GM10248 (cell line): Measurements from ENCODE around the gene KCNJ5.

Experiments
- CTCF ChIA-PET: fragments of 300-600 bp; sonication (Branson Sonifier 250); formaldehyde crosslinking; extraction: SDS; loops from one replicate; lab custom pipeline; 2021; ENCODE audit warnings: antibody characterized with exemption; lab: Yijun Ruan, JAX
- POLR2A ChIA-PET: fragments of 350-650 bp; sonication (Branson Sonifier 250); formaldehyde crosslinking; extraction: SDS; loops from one replicate; lab custom pipeline; 2020; ENCODE audit warnings: antibody characterized with exemption; lab: Yijun Ruan, JAX
- DNase-seq: peaks from one replicate; pipeline ENCODE4 v3.0.0; 2012; ENCODE audit errors: extremely low spot score
- CTCF ChIP-seq: IDR thresholded peaks from 2 replicates; pipeline ENCODE4 v1.5.1; 2012; ENCODE audit warnings: mild to moderate bottlenecking, low read depth; ENCODE audit errors: extremely low read depth, missing control alignments, control extremely low read depth

KCNJ5 gene

DNA sequence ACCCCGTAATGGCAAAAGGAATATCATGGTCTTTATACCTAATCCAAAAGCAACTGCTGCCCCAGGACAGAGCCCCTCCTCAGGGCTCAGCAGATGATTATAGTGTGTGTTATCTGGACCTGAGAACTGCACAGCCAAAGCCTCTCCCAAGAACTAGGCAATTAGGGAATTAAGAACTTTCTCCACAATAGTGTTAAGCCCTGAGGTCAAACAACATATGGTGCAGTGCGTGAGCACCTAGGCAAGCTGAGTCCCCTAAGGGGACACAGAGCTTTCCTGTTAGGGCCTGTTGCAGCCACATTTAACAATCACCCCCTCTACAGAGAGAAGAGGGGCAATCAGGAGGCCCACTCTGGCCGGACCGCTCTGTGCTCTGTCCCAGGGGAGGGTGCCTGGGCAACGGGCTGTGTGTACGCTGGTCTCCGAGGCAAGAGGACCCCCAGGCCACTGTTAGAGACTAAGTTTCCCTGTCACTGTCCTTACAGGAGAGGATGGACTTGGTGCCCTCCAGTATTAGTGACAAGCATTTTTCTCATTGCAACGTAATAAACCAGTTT, 1.4 kb upstream of the KCNJ5 start:
- no peak for TF ChIP-seq CTCF
- no peak for DNase-seq
- ChIA-PET POLR2A (no interaction called here), CTCF (interaction anchor here (1.1 to 7.8 kb wide), 3 partner anchors 29 to 67 kb away, joined by 5 to 89 read pairs (median 6); no protein-coding TSS in a partner anchor)

DNA sequence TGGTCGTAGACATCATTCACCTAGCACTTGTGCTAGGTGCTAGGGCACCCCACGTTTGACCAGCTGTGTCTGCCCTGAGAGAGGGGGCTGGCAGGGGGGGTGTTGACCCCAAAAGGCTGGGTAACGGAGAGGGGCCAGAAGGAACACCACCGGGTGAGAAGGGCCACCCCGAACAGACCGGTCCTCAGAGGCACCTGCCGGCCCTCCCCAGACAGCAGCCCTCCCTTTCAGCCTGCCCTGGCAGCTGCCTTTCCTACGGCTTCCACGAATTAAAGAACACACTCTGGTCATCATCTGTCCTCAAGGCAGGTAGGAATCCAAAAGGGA, 977 bp upstream of the KCNJ5 start:
- TF ChIP-seq CTCF, result no peak
- POLR2A ChIA-PET, result no interaction called here
- CTCF ChIA-PET, result interaction anchor here (1.1 to 7.8 kb wide), 3 partner anchors 29 to 66 kb away, joined by 5 to 89 read pairs (median 6); no protein-coding TSS in a partner anchor
- no peak for DNase-seq

GRCh38 chr11:128891913-128892398, 800 bp downstream of the KCNJ5 start:
- CTCF ChIA-PET, result interaction anchor here (1.1 to 3.9 kb wide), 7 partner anchors 8 to 64 kb away, joined by 3 to 16 read pairs (median 7); no protein-coding TSS in a partner anchor

GRCh38 chr11:128892866-128893565, 1.9 kb downstream of the KCNJ5 start:
- no peak for DNase-seq
- ChIA-PET CTCF (interaction anchor here (1.3 to 3.9 kb wide), 7 partner anchors 9 to 63 kb away, joined by 3 to 16 read pairs (median 7); no protein-coding TSS in a partner anchor), POLR2A (no interaction called here)
- no peak for TF ChIP-seq CTCF

More at GRCh38 chr11:128891913-128892398, 800 bp downstream of the KCNJ5 start:
- POLR2A ChIA-PET, result no interaction called here
- TF ChIP-seq CTCF, result no peak
- no peak for DNase-seq

- ChIA-PET CTCF (interaction anchor here (1.3 to 3.9 kb wide), 7 partner anchors 8 to 62 kb away, joined by 4 to 16 read pairs (median 7); no protein-coding TSS in a partner anchor), POLR2A (no interaction called here)
- DNase-seq, result no peak
- no peak for TF ChIP-seq CTCF
These were observed 2.6 kb downstream of the KCNJ5 start for GRCh38 chr11:128893578-128894285.

GRCh38 chr11:128894286-128894681, 3.1 kb downstream of the KCNJ5 start:
- TF ChIP-seq CTCF, result no peak
- no peak for DNase-seq
- ChIA-PET POLR2A (no interaction called here), CTCF (interaction anchor here (1.3 to 3.9 kb wide), 2 partner anchors 10 to 54 kb away, joined by 4 to 11 read pairs; no protein-coding TSS in a partner anchor)
